Cardiac fibroblast (primary cell): ENCODE results near the gene TCOF1.

Experiments used
- DNase-seq, 2 donors: peaks; one replicate each; pipeline versions ENCODE4 v3.0.0 to v3.0.0-alpha.2; 2010; ENCODE audit warnings: low read depth in 2 of 2
- H3K4me3 ChIP-seq, 2 donors: replicated peaks in 1 of 2; 1 replicate in 1 of 2; 2 replicates in 1 of 2; pipeline ENCODE4 v1.5.1; 2011; ENCODE audit warnings: low read depth in 2 of 2, low read length in 2 of 2, mild to moderate bottlenecking in 2 of 2, moderate library complexity in 1 of 2
- TF ChIP-seq, protein P1 (sequence below): IDR thresholded peaks from one replicate; pipeline ENCODE4 v1.5.1; 2011; ENCODE audit warnings: low read depth, mild to moderate bottlenecking, low read length, inconsistent platforms

Gene TCOF1

DNA sequence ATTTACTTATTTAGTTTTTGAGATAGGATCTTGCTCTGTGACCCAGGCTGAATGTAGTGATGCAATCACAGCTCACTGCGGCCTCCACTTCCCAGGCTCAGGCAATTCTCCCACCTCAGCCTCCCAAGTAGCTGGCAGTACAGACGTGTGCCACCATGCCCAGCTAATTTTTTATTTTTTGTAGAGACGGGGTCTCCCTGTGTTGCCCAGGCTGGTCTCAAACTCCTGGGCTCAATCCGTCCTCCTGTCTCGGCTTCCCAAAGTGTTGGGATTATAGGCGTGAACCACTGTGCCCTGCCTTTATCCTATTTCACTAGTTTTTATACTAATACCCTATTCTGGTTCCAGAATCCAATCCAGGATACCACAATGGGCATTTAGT lies 85.2 kb downstream of the TCOF1 start:
- TF ChIP-seq, protein P1, sequence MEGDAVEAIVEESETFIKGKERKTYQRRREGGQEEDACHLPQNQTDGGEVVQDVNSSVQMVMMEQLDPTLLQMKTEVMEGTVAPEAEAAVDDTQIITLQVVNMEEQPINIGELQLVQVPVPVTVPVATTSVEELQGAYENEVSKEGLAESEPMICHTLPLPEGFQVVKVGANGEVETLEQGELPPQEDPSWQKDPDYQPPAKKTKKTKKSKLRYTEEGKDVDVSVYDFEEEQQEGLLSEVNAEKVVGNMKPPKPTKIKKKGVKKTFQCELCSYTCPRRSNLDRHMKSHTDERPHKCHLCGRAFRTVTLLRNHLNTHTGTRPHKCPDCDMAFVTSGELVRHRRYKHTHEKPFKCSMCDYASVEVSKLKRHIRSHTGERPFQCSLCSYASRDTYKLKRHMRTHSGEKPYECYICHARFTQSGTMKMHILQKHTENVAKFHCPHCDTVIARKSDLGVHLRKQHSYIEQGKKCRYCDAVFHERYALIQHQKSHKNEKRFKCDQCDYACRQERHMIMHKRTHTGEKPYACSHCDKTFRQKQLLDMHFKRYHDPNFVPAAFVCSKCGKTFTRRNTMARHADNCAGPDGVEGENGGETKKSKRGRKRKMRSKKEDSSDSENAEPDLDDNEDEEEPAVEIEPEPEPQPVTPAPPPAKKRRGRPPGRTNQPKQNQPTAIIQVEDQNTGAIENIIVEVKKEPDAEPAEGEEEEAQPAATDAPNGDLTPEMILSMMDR, result no peak
- no peak for DNase-seq
- no peak overlapping the region for H3K4me3 ChIP-seq

DNA sequence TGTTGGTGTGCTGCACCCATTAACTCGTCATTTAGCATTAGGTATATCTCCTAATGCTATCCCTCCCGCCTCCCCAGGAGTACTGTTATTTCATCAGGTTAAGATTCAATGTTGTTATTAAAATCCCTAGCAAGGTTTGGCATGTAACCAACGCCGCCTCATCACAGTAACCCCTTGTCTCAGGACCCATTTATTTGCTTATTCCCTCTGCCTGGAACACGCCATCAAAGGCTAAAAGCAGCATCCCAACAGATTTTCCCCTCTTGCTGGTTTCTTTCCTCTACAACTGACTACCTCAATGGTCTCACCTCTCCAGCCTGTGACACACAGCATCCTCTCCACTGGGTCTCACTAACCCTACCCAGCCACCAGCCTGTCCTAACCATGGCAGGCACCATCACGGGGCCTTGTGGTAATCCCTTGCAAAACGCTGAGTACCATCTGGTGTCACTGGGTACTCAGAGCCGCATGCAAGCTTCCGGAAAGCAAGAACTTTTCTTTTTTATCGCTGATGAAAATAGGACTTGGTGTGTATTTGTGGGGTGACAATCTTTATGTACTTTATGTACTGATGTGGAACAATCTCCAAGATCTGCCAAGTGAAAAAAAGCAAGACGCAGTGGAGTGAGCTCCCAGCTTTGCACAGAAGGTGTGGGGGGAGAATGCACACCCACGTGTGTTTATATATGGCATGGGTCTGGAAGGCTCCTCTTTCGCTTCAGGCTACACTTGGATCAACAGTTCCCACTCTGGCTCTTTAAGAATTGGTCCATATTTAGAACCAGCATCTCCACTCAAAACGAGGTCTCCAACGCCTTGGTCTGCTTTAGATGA lies 86.0 kb downstream of the TCOF1 start:
- H3K4me3 ChIP-seq, result no peak overlapping the region
- TF ChIP-seq, protein P1, result no peak
- no peak for DNase-seq

DNA sequence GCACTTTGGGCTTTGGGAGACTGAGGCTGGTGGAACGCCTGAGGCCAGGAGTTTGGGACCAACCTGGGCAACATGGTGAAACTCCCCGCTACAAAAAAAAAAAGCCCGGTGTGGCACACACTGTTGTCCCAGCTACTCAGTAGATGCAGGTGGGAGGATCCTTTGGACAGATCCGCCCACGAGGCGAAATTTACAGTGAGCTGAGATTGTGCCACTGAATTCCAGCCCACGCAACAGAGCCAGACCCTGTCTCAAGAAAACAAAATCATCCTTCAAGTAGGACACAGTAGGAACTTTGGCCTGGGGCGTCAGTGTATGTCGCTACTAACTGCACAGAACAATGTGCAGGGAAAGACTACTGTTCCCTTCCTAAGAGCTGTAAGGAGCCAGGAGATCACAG lies 87.3 kb downstream of the TCOF1 start:
- TF ChIP-seq, protein P1, result no peak
- DNase-seq, result no peak
- no peak overlapping the region for H3K4me3 ChIP-seq

DNA sequence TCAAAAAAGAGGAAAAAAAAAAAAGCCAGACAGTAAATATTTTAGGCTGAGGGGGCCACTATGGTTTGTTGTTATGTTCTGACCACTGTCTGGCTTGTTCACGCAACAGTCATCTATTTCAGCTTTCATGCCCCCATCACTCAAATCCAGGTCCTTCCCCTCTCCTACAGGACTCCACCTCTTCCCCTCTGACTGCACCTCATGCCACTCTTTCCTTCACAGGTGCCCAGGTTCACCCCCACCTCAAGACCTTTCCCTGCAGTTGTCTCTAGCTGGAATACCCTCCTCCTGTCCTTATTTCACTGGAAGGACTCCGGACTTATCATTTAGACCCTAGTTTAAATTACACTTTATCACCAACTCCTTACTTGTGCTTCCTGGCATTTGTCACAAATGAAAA lies 88.6 kb downstream of the TCOF1 start:
- TF ChIP-seq, protein P1, result no peak
- H3K4me3 ChIP-seq, result no peak overlapping the region
- DNase-seq, result no peak

DNA sequence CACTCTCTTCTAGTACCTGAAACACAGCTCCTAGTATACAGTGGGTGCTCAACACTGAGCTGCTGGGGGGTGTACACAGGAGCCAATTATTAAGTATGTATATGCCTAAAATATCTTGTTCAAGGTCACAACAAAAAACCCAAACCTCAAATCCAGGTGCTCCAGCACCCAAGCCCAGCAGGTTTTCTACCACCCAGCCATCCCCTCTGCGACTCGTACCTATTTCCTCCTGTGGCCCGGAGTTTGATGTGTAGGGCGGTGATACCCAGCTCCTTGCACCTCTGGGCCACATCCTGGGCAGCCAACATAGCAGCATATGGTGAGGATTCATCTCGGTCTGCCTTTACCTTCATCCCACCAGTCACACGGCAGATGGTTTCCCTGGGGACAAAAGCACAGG lies 89.1 kb downstream of the TCOF1 start:
- no peak overlapping the region for H3K4me3 ChIP-seq
- TF ChIP-seq, protein P1, result no peak

DNA sequence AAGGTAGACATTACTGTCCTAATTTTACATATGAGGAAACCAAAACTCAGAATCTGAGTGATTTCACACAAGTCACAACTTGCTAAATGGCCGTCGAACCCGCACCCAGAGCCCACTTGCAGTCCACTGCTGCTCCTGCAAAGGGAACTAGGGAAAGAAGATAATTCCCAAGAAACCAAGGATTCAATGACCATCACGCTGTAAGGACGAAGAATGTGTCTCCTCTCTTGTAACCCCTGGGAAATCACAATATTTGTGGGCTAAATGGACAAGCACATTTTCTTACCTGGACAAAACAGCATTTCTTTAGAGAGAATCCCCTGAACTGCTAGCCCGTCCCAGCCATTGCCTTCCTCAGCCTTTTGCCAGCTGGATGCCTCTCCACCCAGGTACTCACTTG lies 89.7 kb downstream of the TCOF1 start:
- no peak for DNase-seq
- TF ChIP-seq, protein P1, result no peak
- H3K4me3 ChIP-seq, result no peak overlapping the region

More for the DNA sequence above, 89.1 kb downstream of the TCOF1 start:
- no peak for DNase-seq
